Limb (tissue), 2 donors: Measurements from ENCODE around the gene CDC45.
"Not testable (repeated sequence)": the region's sequence is repeated elsewhere in the genome, so short reads cannot be mapped to it uniquely, and the experiment has no call there.

Experiments
- DNase-seq, 2 donors: peaks; one replicate each; pipeline ENCODE4 v3.0.0-alpha.2; 2016; ENCODE audit errors: extremely low spot score in 2 of 2

Gene CDC45

GRCh38 chr22:19479355-19480172 is at the start of gene CDC45:
TSS of gene CDC45 (plus strand) at chr22:19479920. CDS start at chr22:19479969, 49 bp downstream.
- DNase-seq: peak; percentile 96 to 99

GRCh38 chr22:19429950-19430889 is 49.5 kb upstream of the CDC45 start:
- peak in 1 of 2 donors; percentile 37 for DNase-seq

- DNase-seq: peak in 1 of 2 donors; percentile 56
These were observed 48.7 kb upstream of the CDC45 start for GRCh38 chr22:19430890-19431541.

GRCh38 chr22:19431649-19432132 is 48.0 kb upstream of the CDC45 start, which contains the start of gene HIRA:
TSS of gene HIRA (minus strand) at chr22:19431733. CDS start at chr22:19431476, 257 bp downstream.
- DNase-seq: peak; percentile 62 to 92

- DNase-seq: peak; percentile 92 to 95
These were observed 47.4 kb upstream of the CDC45 start, which contains the start of gene MRPL40 for GRCh38 chr22:19432133-19432851. TSS of gene MRPL40 (plus strand) at chr22:19432545. CDS start at chr22:19432555, 10 bp downstream.

GRCh38 chr22:19434401-19434800 is 45.3 kb upstream of the CDC45 start:
- DNase-seq: no peak

- no peak for DNase-seq
These were observed 44.7 kb upstream of the CDC45 start for GRCh38 chr22:19434829-19435580.

GRCh38 chr22:19436444-19437161 is 43.1 kb upstream of the CDC45 start:
- DNase-seq: not testable (repeated sequence)

GRCh38 chr22:19438298-19438697 is 41.4 kb upstream of the CDC45 start:
- no peak for DNase-seq

- DNase-seq: no peak
These were observed 39.1 kb upstream of the CDC45 start for GRCh38 chr22:19440411-19441195.

- DNase-seq: no peak
These were observed 37.6 kb upstream of the CDC45 start for GRCh38 chr22:19442166-19442565.

- DNase-seq: no peak
These were observed 36.0 kb upstream of the CDC45 start for GRCh38 chr22:19443544-19444211.

- DNase-seq: not testable (repeated sequence)
These were observed 34.3 kb upstream of the CDC45 start for GRCh38 chr22:19445279-19445982.

- no peak for DNase-seq
These were observed 33.0 kb upstream of the CDC45 start for GRCh38 chr22:19446603-19447329.

GRCh38 chr22:19447330-19448075 is 32.2 kb upstream of the CDC45 start, which contains the start of gene C22orf39:
TSS of gene C22orf39 (minus strand) at chr22:19447711. CDS start at chr22:19447688, 23 bp downstream.
- peak; percentile 92 to 95 for DNase-seq
